ENCODE data around the gene CABLES1.

The CABLES1 gene

GRCh38 chr18:23163786-23164533 is 28.7 kb downstream of the CABLES1 start:
- no peak overlapping the region for H3K4me3 ChIP-seq (ENCODE audit: low read depth, low read length)
- no peak for TF ChIP-seq CTCF (IDR thresholded peaks at IDR 0.05; ENCODE audit: low read depth, low read length)

GRCh38 chr18:23165271-23166068 is 30.2 kb downstream of the CABLES1 start:
- no peak overlapping the region for H3K4me3 ChIP-seq (ENCODE audit: low read depth, low read length)
- no peak for TF ChIP-seq CTCF (IDR thresholded peaks at IDR 0.05; ENCODE audit: low read depth, low read length)

GRCh38 chr18:23166891-23167541 is 31.7 kb downstream of the CABLES1 start:
- TF ChIP-seq CTCF (IDR thresholded peaks at IDR 0.05; ENCODE audit: low read depth, low read length): no peak
- no peak overlapping the region for H3K4me3 ChIP-seq (ENCODE audit: low read depth, low read length)

GRCh38 chr18:23169673-23170044 is 34.4 kb downstream of the CABLES1 start:
- TF ChIP-seq CTCF (IDR thresholded peaks at IDR 0.05; ENCODE audit: low read depth, low read length): no peak
- no peak overlapping the region for H3K4me3 ChIP-seq (ENCODE audit: low read depth, low read length)

- no peak overlapping the region for H3K4me3 ChIP-seq (ENCODE audit: low read depth, low read length)
- no peak for TF ChIP-seq CTCF (IDR thresholded peaks at IDR 0.05; ENCODE audit: low read depth, low read length)
Observed at GRCh38 chr18:23170137-23170536, 34.9 kb downstream of the CABLES1 start.

GRCh38 chr18:23171581-23172156 is 36.4 kb downstream of the CABLES1 start:
- no peak for TF ChIP-seq CTCF (IDR thresholded peaks at IDR 0.05; ENCODE audit: low read depth, low read length)
- no peak overlapping the region for H3K4me3 ChIP-seq (ENCODE audit: low read depth, low read length)

Data from WI38 (cell line).